Common myeloid progenitor, CD34-positive (primary cell): ENCODE results near the gene AGO3.

Experiments used
- CTCF ChIA-PET: fragments of 350-600 bp; sonication (Branson Sonifier 250); formaldehyde crosslinking; loops from one replicate; lab custom pipeline; 2021; ENCODE audit warnings: antibody characterized with exemption; lab: Charles Lee
- POLR2A ChIA-PET: fragments of 350-600 bp; sonication (Branson Sonifier 250); formaldehyde crosslinking; loops from one replicate; lab custom pipeline; 2021; ENCODE audit warnings: antibody characterized with exemption; lab: Charles Lee
- DNase-seq, 3 donors: peaks; one replicate each; pipeline versions ENCODE4 v3.0.0 to v3.0.0-alpha.2; 2013
- H3K27ac ChIP-seq, 2 experiments: 1 replicate in 1 of 2; 2 replicates in 1 of 2; pipeline ENCODE4 v1.7.0; 2013; ENCODE audit warnings: inconsistent platforms in 2 of 2, low read length in 2 of 2, mild to moderate bottlenecking in 2 of 2, low read depth in 1 of 2, moderate library complexity in 1 of 2; ENCODE audit not compliant: severe bottlenecking in 2 of 2, insufficient read depth in 1 of 2, poor library complexity in 1 of 2
- H3K27me3 ChIP-seq, 5 experiments: replicated peaks in 2 of 5; 1 replicate in 3 of 5; 2 replicates in 2 of 5; pipeline versions ENCODE4 v1.6.1 to v1.7.0; 2013; ENCODE audit warnings: low read length in 4 of 5, mild to moderate bottlenecking in 2 of 5, moderate library complexity in 2 of 5, inconsistent platforms in 1 of 5; ENCODE audit not compliant: insufficient read depth in 5 of 5, control insufficient read depth in 4 of 5
- H3K36me3 ChIP-seq, 4 experiments: 1 replicate in 2 of 4; 2 replicates in 2 of 4; pipeline versions ENCODE4 v1.6.1 to v1.7.0; 2013; ENCODE audit warnings: low read length in 3 of 4, control low read depth in 1 of 4, mild to moderate bottlenecking in 1 of 4; ENCODE audit not compliant: control insufficient read depth in 4 of 4, insufficient read depth in 4 of 4
- H3K4me1 ChIP-seq, 4 experiments: 1 replicate in 3 of 4; 2 replicates in 1 of 4; pipeline versions ENCODE4 v1.6.1 to v1.7.1; 2013; ENCODE audit warnings: low read length in 3 of 4, mild to moderate bottlenecking in 3 of 4, control low read depth in 1 of 4, inconsistent platforms in 1 of 4, moderate library complexity in 1 of 4; ENCODE audit not compliant: control insufficient read depth in 4 of 4, insufficient read depth in 4 of 4; ENCODE audit errors: control extremely low read depth in 1 of 4
- H3K4me3 ChIP-seq, 7 experiments: 1 replicate in 4 of 7; 2 replicates in 3 of 7; pipeline versions ENCODE4 v1.5.1 to v1.7.0; 2013; ENCODE audit warnings: mild to moderate bottlenecking in 7 of 7, low read length in 6 of 7, moderate library complexity in 6 of 7, inconsistent platforms in 2 of 7, low read depth in 2 of 7, control low read depth in 1 of 7; ENCODE audit not compliant: insufficient read depth in 4 of 7, control insufficient read depth in 1 of 7; ENCODE audit errors: extremely low read depth in 1 of 7
- H3K9me3 ChIP-seq, 5 experiments: 1 replicate in 4 of 5; 2 replicates in 1 of 5; pipeline versions ENCODE4 v1.6.1 to v1.7.1; 2013; ENCODE audit warnings: low read length in 4 of 5, mild to moderate bottlenecking in 2 of 5, inconsistent platforms in 1 of 5, low read depth in 1 of 5, moderate library complexity in 1 of 5; ENCODE audit not compliant: control insufficient read depth in 4 of 5, insufficient read depth in 2 of 5; ENCODE audit errors: control extremely low read depth in 1 of 5
- WGBS: methylation state at CpG from one replicate; pipeline ENCODE4 v1.1.5; 2013; ENCODE audit not compliant: insufficient coverage; 5-methylcytosine and 5-hydroxymethylcytosine counted together

The AGO3 gene

GRCh38 chr1:35894183-35894582 lies 36.7 kb upstream of the AGO3 start:
- 60% methylated on average over 1 of the region's 6 CpGs for WGBS
- CTCF ChIA-PET: interaction anchor here (3.3 kb wide), 1 partner anchor 13 kb away, joined by 27 read pairs; the partner anchor contains the start of gene AGO1
- no peak overlapping the region for H3K4me3 ChIP-seq
- peak overlapping the region in 1 of 2 experiments; percentile 46 for H3K27ac ChIP-seq
- H3K9me3 ChIP-seq: no peaks in the 10 kb centered on the region
- H3K36me3 ChIP-seq: peaks cover 14 to 74% (median 42%) of the 10 kb centered on the region in 4 experiments
- POLR2A ChIA-PET: no interaction called here
- peaks cover 0 to 15% (median 11%) of the 10 kb centered on the region in 4 experiments for H3K4me1 ChIP-seq
- no peaks in the 10 kb centered on the region for H3K27me3 ChIP-seq
- peak; percentile 73 to 94 (median 94) for DNase-seq

GRCh38 chr1:35894656-35895055 lies 36.2 kb upstream of the AGO3 start:
- peaks cover 0 to 15% (median 11%) of the 10 kb centered on the region in 4 experiments for H3K4me1 ChIP-seq
- H3K36me3 ChIP-seq: peaks cover 14 to 73% (median 41%) of the 10 kb centered on the region in 4 experiments
- ChIA-PET POLR2A (no interaction called here), CTCF (interaction anchor here (3.3 kb wide), 1 partner anchor 14 kb away, joined by 27 read pairs; the partner anchor contains the start of gene AGO1)
- WGBS: 100% methylated on average over 1 of the region's 1 CpG
- H3K4me3 ChIP-seq: no peak overlapping the region
- H3K27ac ChIP-seq: no peak overlapping the region
- H3K27me3 ChIP-seq: no peaks in the 10 kb centered on the region
- no peaks in the 10 kb centered on the region for H3K9me3 ChIP-seq
- DNase-seq: no peak

GRCh38 chr1:35899941-35900340 lies 31.0 kb upstream of the AGO3 start:
- H3K4me1 ChIP-seq: peaks cover 0 to 1% (median under 1%) of the 10 kb centered on the region in 4 experiments
- no peak for DNase-seq
- H3K27me3 ChIP-seq: no peaks in the 10 kb centered on the region
- peaks cover 29 to 71% (median 48%) of the 10 kb centered on the region in 4 experiments for H3K36me3 ChIP-seq
- ChIA-PET CTCF (interaction anchor here (0.8 to 1.2 kb wide), 3 partner anchors 16 to 18 kb away, joined by 3 to 5 read pairs (median 3); partner anchors contain the start of gene AGO1), POLR2A (no interaction called here)
- no peak overlapping the region for H3K4me3 ChIP-seq
- H3K9me3 ChIP-seq: no peaks in the 10 kb centered on the region
- H3K27ac ChIP-seq: no peak overlapping the region

GRCh38 chr1:35901235-35901634 lies 29.7 kb upstream of the AGO3 start:
- Histone ChIP-seq H3K27me3 (no peaks in the 10 kb centered on the region), H3K9me3 (no peaks in the 10 kb centered on the region), H3K4me3 (no peak overlapping the region), H3K27ac (no peak overlapping the region), H3K36me3 (peaks cover 29 to 67% (median 45%) of the 10 kb centered on the region in 4 experiments), H3K4me1 (no peaks in the 10 kb centered on the region)
- POLR2A ChIA-PET: interaction anchor here (0.5 kb wide), 1 partner anchor 783 kb away, joined by 3 read pairs; no protein-coding TSS in a partner anchor
- CTCF ChIA-PET: interaction anchor here (0.9 to 1.2 kb wide), 2 partner anchors 18 kb away, joined by 3 to 4 read pairs; partner anchors contain the start of gene AGO1
- no peak for DNase-seq
- WGBS: 94% methylated on average over 9 of the region's 9 CpGs

GRCh38 chr1:35902671-35903070 lies 28.2 kb upstream of the AGO3 start:
- Histone ChIP-seq H3K36me3 (peaks cover 26 to 67% (median 51%) of the 10 kb centered on the region in 4 experiments), H3K4me3 (no peak overlapping the region), H3K27me3 (no peaks in the 10 kb centered on the region), H3K27ac (no peak overlapping the region), H3K4me1 (no peaks in the 10 kb centered on the region), H3K9me3 (no peaks in the 10 kb centered on the region)
- ChIA-PET CTCF (interaction anchor here (0.6 kb wide), 1 partner anchor 334 kb away, joined by 4 read pairs; no protein-coding TSS in a partner anchor), POLR2A (no interaction called here)
- DNase-seq: no peak
- 80% methylated on average over 1 of the region's 2 CpGs for WGBS

GRCh38 chr1:35914717-35915116 lies 16.2 kb upstream of the AGO3 start:
- Histone ChIP-seq H3K27ac (no peak overlapping the region), H3K9me3 (no peaks in the 10 kb centered on the region), H3K4me1 (no peaks in the 10 kb centered on the region), H3K4me3 (no peak overlapping the region), H3K36me3 (peaks cover 37 to 84% (median 67%) of the 10 kb centered on the region in 4 experiments), H3K27me3 (no peaks in the 10 kb centered on the region)
- no peak for DNase-seq
- CTCF ChIA-PET: interaction anchor here (1.9 kb wide), 1 partner anchor 15 kb away, joined by 5 read pairs; no protein-coding TSS in a partner anchor
- WGBS: 100% methylated on average over 1 of the region's 1 CpG
- POLR2A ChIA-PET: no interaction called here

GRCh38 chr1:35915693-35916092 lies 15.2 kb upstream of the AGO3 start:
- Histone ChIP-seq H3K4me3 (no peak overlapping the region), H3K27ac (no peak overlapping the region), H3K4me1 (no peaks in the 10 kb centered on the region), H3K9me3 (no peaks in the 10 kb centered on the region), H3K36me3 (peaks cover 40 to 83% (median 67%) of the 10 kb centered on the region in 4 experiments), H3K27me3 (no peaks in the 10 kb centered on the region)
- no peak for DNase-seq
- POLR2A ChIA-PET: no interaction called here
- CTCF ChIA-PET: interaction anchor here (0.6 to 1.9 kb wide), 2 partner anchors 16 to 55 kb away, joined by 4 to 5 read pairs; no protein-coding TSS in a partner anchor
- WGBS: 92% methylated on average over 2 of the region's 2 CpGs
